ENCODE data around the gene ROR1.
A peak's percentile ranks its signal among the peaks of the same experiment; 100 is the strongest.

The ROR1 gene

GRCh38 chr1:64136752-64137411 lies 363.1 kb downstream of the ROR1 start:
- Histone ChIP-seq H3K4me3 (ENCODE audit: low read depth, low read length) (no peak overlapping the region), H3K9me3 (no peaks in the 10 kb centered on the region), H3K36me3 (no peaks in the 10 kb centered on the region), H3K4me1 (no peaks in the 10 kb centered on the region; the same call in 1 of the 2 replicates), H3K27me3 (no peaks in the 10 kb centered on the region)
- DNase-seq: peak; percentile 67
- peak; percentile 78 for TF ChIP-seq CTCF (IDR thresholded peaks at IDR 0.05; ENCODE audit: low read depth, low read length)

- no peak for TF ChIP-seq CTCF (IDR thresholded peaks at IDR 0.05; ENCODE audit: low read depth, low read length)
- DNase-seq: no peak
- Histone ChIP-seq H3K9me3 (no peaks in the 10 kb centered on the region), H3K4me3 (ENCODE audit: low read depth, low read length) (no peak overlapping the region), H3K27me3 (no peaks in the 10 kb centered on the region), H3K4me1 (no peaks in the 10 kb centered on the region; the same call in 1 of the 2 replicates), H3K36me3 (no peaks in the 10 kb centered on the region)
These were observed 363.6 kb downstream of the ROR1 start for GRCh38 chr1:64137412-64137803.

- H3K36me3 ChIP-seq: no peaks in the 10 kb centered on the region
- H3K27me3 ChIP-seq: no peaks in the 10 kb centered on the region
- H3K4me3 ChIP-seq (ENCODE audit: low read depth, low read length): no peak overlapping the region
- DNase-seq: no peak
- TF ChIP-seq CTCF (IDR thresholded peaks at IDR 0.05; ENCODE audit: low read depth, low read length): no peak
- no peaks in the 10 kb centered on the region for H3K9me3 ChIP-seq
- H3K4me1 ChIP-seq: no peaks in the 10 kb centered on the region; the same call in 1 of the 2 replicates
These were observed 366.1 kb downstream of the ROR1 start for GRCh38 chr1:64139877-64140276.

GRCh38 chr1:64140596-64140995 lies 366.8 kb downstream of the ROR1 start:
- no peak for DNase-seq
- Histone ChIP-seq H3K9me3 (no peaks in the 10 kb centered on the region), H3K4me3 (ENCODE audit: low read depth, low read length) (no peak overlapping the region), H3K27me3 (no peaks in the 10 kb centered on the region), H3K36me3 (no peaks in the 10 kb centered on the region), H3K4me1 (no peaks in the 10 kb centered on the region; the same call in 1 of the 2 replicates)
- no peak for TF ChIP-seq CTCF (IDR thresholded peaks at IDR 0.05; ENCODE audit: low read depth, low read length)

GRCh38 chr1:64147045-64147724 lies 373.4 kb downstream of the ROR1 start:
- H3K27me3 ChIP-seq: no peaks in the 10 kb centered on the region
- DNase-seq: no peak
- H3K4me3 ChIP-seq (ENCODE audit: low read depth, low read length): no peak overlapping the region
- H3K36me3 ChIP-seq: no peaks in the 10 kb centered on the region
- no peaks in the 10 kb centered on the region for H3K4me1 ChIP-seq
- no peaks in the 10 kb centered on the region for H3K9me3 ChIP-seq
- no peak for TF ChIP-seq CTCF (IDR thresholded peaks at IDR 0.05; ENCODE audit: low read depth, low read length)

GRCh38 chr1:64147759-64148158 lies 373.9 kb downstream of the ROR1 start:
- H3K4me1 ChIP-seq: no peaks in the 10 kb centered on the region
- no peak for DNase-seq
- no peaks in the 10 kb centered on the region for H3K27me3 ChIP-seq
- H3K4me3 ChIP-seq (ENCODE audit: low read depth, low read length): no peak overlapping the region
- H3K9me3 ChIP-seq: no peaks in the 10 kb centered on the region
- no peak for TF ChIP-seq CTCF (IDR thresholded peaks at IDR 0.05; ENCODE audit: low read depth, low read length)
- no peaks in the 10 kb centered on the region for H3K36me3 ChIP-seq
